Keratinocyte (primary cell): Measurements from ENCODE around the gene ZFP2. TPM values are rescaled to one million over a fixed set of nuclear protein-coding genes. Genes with fewer than 3 reads are reported as not detected.

Experiments used
- DNase-seq: peaks from one replicate; pipeline ENCODE4 v3.0.0-alpha.2; 2011; ENCODE audit warnings: low read depth, missing footprints, low spot score
- FAIRE-seq: peaks from 2 replicates; lab custom pipeline; 2011; peaks lifted over from hg19 to GRCh38; lab: Jason Lieb, UNC
- H2AFZ ChIP-seq: 2 replicates; pipeline ENCODE4 v1.6.0; 2012; ENCODE audit warnings: low read length, control low read depth, inconsistent platforms; ENCODE audit not compliant: control insufficient read depth
- H3K27ac ChIP-seq: 2 replicates; pipeline ENCODE4 v1.5.1; 2011; ENCODE audit warnings: low read length; ENCODE audit not compliant: control insufficient read depth, insufficient read depth
- H3K27me3 ChIP-seq: 3 replicates; pipeline ENCODE4 v1.6.0; 2011; ENCODE audit warnings: low read length; ENCODE audit not compliant: control insufficient read depth, insufficient read depth; ENCODE audit errors: extremely low read depth
- H3K36me3 ChIP-seq, 2 experiments: 2 replicates in 1 of 2; 3 replicates in 1 of 2; pipeline ENCODE4 v1.5.1; 2011; ENCODE audit warnings: low read length in 2 of 2, mild to moderate bottlenecking in 1 of 2; ENCODE audit not compliant: control insufficient read depth in 2 of 2, insufficient read depth in 2 of 2; ENCODE audit errors: extremely low read depth in 1 of 2
- H3K4me1 ChIP-seq: 3 replicates; pipeline ENCODE4 v1.5.1; 2011; ENCODE audit warnings: low read length; ENCODE audit not compliant: control insufficient read depth, insufficient read depth; ENCODE audit errors: extremely low read depth
- H3K4me2 ChIP-seq: 3 replicates; pipeline ENCODE4 v1.6.0; 2011; ENCODE audit warnings: low read depth, low read length; ENCODE audit not compliant: control insufficient read depth, insufficient read depth; ENCODE audit errors: extremely low read depth
- H3K4me3 ChIP-seq, 3 experiments: fragments of 200-600 bp in 1 of 3; sonication (generic) in 1 of 3; 2 replicates in 2 of 3; 3 replicates in 1 of 3; pipeline ENCODE4 v1.5.1; 2011 to 2016; ENCODE audit warnings: low read length in 3 of 3, mild to moderate bottlenecking in 3 of 3, control low read depth in 2 of 3, inconsistent platforms in 1 of 3, low read depth in 1 of 3, mixed read lengths in 1 of 3, mixed run types in 1 of 3, moderate library complexity in 1 of 3; ENCODE audit not compliant: control insufficient read depth in 2 of 3, insufficient read depth in 2 of 3; ENCODE audit errors: extremely low read depth in 1 of 3
- H3K79me2 ChIP-seq: 2 replicates; pipeline ENCODE4 v1.6.0; 2012; ENCODE audit warnings: low read length; ENCODE audit not compliant: control insufficient read depth, insufficient read depth
- H3K9ac ChIP-seq: 3 replicates; pipeline ENCODE4 v1.6.0; 2011; ENCODE audit warnings: low read length; ENCODE audit not compliant: control insufficient read depth, insufficient read depth; ENCODE audit errors: extremely low read depth
- H3K9me1 ChIP-seq: 3 replicates; pipeline ENCODE4 v1.6.0; 2011; ENCODE audit warnings: low read length; ENCODE audit not compliant: control insufficient read depth, insufficient read depth; ENCODE audit errors: extremely low read depth
- H3K9me3 ChIP-seq: 2 replicates; pipeline ENCODE4 v1.5.1; 2012; ENCODE audit warnings: low read depth, low read length; ENCODE audit not compliant: control insufficient read depth
- H4K20me1 ChIP-seq: 3 replicates; pipeline ENCODE4 v1.6.0; 2011; ENCODE audit warnings: low read length; ENCODE audit not compliant: control insufficient read depth, insufficient read depth; ENCODE audit errors: extremely low read depth
- CTCF ChIP-seq, 3 experiments: IDR thresholded peaks in 1 of 3; conservative IDR thresholded peaks in 1 of 3; optimal IDR thresholded peaks in 1 of 3; 2 replicates in 2 of 3; 3 replicates in 1 of 3; pipeline versions ENCODE3 to v1.5.1; 2011; ENCODE audit warnings: low read length in 3 of 3, mild to moderate bottlenecking in 3 of 3, moderate library complexity in 2 of 3, control low read depth in 1 of 3, inconsistent platforms in 1 of 3; ENCODE audit not compliant: insufficient read depth in 2 of 3; ENCODE audit errors: extremely low read depth in 1 of 3
- EZH2 ChIP-seq: IDR thresholded peaks from one replicate; pipeline ENCODE4 v1.6.1; 2012; ENCODE audit warnings: inconsistent platforms, mild to moderate bottlenecking, low read length, moderate library complexity
- dilution Hi-C: fragments of 300-500 bp; cut with MboI; formaldehyde crosslinking; loops from one replicate; pipeline ENCODE4 v1.7.0; 2020; ENCODE audit warnings: low sequenced_read_pairs; ENCODE audit not compliant: extremely low pct_ligation_motif_present
- polyA plus RNA-seq, 5 experiments: library from polyadenylated mRNA; depleted of rRNA in 3 of 5; stranded (reverse) in 3 of 5; stranded (forward) in 1 of 5; unstranded in 1 of 5; fragments of >200 nt; gene quantifications; 1 replicate in 1 of 5; 2 replicates in 3 of 5; 3 replicates in 1 of 5; pipeline versions ENCODE4 v1.2.1 to v1.2.3, GENCODE V29; 2011 to 2012; ENCODE audit warnings: missing spikeins in 2 of 5, low read depth in 1 of 5, low replicate concordance in 1 of 5

Gene ZFP2
- polyA plus RNA-seq, 1 donor (not counting 4 experiments of a cell fraction or from before 2014, with no cell fraction given), result 0.52 TPM

DNA sequence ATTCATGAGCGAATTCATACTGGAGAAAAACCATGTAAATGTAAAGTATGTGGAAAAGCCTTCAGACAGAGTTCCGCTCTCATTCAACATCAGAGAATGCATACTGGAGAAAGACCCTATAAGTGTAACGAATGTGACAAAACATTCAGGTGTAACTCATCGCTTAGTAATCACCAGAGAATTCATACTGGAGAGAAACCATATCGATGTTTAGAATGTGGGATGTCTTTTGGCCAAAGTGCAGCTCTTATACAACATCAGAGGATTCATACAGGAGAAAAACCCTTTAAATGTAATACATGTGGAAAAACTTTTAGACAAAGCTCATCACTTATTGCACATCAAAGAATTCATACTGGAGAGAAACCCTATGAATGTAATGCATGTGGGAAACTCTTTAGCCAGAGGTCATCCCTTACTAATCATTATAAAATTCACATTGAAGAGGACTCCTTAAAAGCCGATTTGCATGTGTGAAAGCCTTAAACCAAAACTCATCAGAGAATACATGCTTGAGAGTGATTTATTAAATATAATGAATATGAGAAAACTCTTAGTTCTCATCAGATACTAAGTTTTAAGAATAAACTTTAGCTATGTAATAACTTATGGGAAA is 11.8 kb upstream of the ZFP2 start:
- FAIRE-seq (peak; percentile 23), DNase-seq (no peak)
- H4K20me1 ChIP-seq, result no peaks in the 10 kb centered on the region
- H3K4me3 ChIP-seq, result no peak overlapping the region
- H2AFZ ChIP-seq, result no peak overlapping the region
- peaks cover 8 to 10% of the 10 kb centered on the region in 2 experiments for H3K36me3 ChIP-seq
- no peak overlapping the region for H3K9ac ChIP-seq
- TF ChIP-seq EZH2 (no peak), CTCF (optimal IDR thresholded peaks at IDR 0.05 in 1 of 3, IDR thresholded peaks at IDR 0.05 in 1 of 3, conservative IDR thresholded peaks at IDR 0.05 in 1 of 3; ENCODE audit: extremely low read depth in 1 of 3, insufficient read depth in 2 of 3, low read length in 3 of 3) (no peak)
- dilution Hi-C loops, result no loop called here
- peaks cover 34% of the 10 kb centered on the region for H3K9me3 ChIP-seq
- no peak overlapping the region for H3K4me2 ChIP-seq
- no peaks in the 10 kb centered on the region for H3K9me1 ChIP-seq
- no peak overlapping the region for H3K27ac ChIP-seq
- no peaks in the 10 kb centered on the region for H3K27me3 ChIP-seq
- H3K79me2 ChIP-seq, result no peaks in the 10 kb centered on the region
- no peaks in the 10 kb centered on the region for H3K4me1 ChIP-seq

DNA sequence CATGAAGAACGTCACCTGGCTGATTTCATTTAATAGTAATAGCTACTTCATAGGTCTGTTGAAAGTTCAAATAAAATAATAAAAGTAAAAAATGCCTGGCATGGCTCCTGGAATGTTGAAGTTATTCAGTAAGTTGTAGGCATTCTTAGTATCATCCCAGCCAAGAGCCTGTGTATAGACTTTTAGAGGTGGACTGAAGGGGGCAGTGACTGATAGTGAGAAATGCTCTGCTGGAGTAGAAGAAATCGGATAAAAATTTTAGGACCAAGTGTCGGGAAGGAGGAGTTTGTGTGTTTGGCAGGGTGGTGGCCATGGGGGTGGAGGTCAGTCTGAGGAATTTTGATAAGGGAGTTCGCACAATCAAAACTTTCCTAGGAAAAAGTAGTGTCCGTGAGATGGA is 3.6 kb downstream of the ZFP2 start:
- TF ChIP-seq EZH2 (no peak), CTCF (optimal IDR thresholded peaks at IDR 0.05 in 1 of 3, IDR thresholded peaks at IDR 0.05 in 1 of 3, conservative IDR thresholded peaks at IDR 0.05 in 1 of 3; ENCODE audit: extremely low read depth in 1 of 3, insufficient read depth in 2 of 3, low read length in 3 of 3) (no peak)
- H4K20me1 ChIP-seq, result no peaks in the 10 kb centered on the region

More for the DNA sequence above, 3.6 kb downstream of the ZFP2 start:
- Histone ChIP-seq H3K9me1 (no peaks in the 10 kb centered on the region), H3K4me2 (no peak overlapping the region), H2AFZ (no peak overlapping the region), H3K4me1 (peaks cover 4% of the 10 kb centered on the region), H3K9ac (no peak overlapping the region), H3K79me2 (no peaks in the 10 kb centered on the region), H3K27ac (no peak overlapping the region), H3K4me3 (no peak overlapping the region), H3K36me3 (no peaks in the 10 kb centered on the region), H3K9me3 (peaks cover 3% of the 10 kb centered on the region), H3K27me3 (no peaks in the 10 kb centered on the region)
- no peak for DNase-seq
- FAIRE-seq, result no peak
- dilution Hi-C loops, result no loop called here
